GM18520 (cell line): ENCODE results near the gene IL27RA.

Experiments
- ATAC-seq: cut with Tn5 transposase; IDR thresholded peaks from one replicate; pipeline ENCODE4 v1.9.1; 2021; ENCODE audit not compliant: unreplicated experiment

The IL27RA gene

GRCh38 chr19:14082675-14082960 is 51.1 kb downstream of the IL27RA start:
- no peak for ATAC-seq

- no peak for ATAC-seq
These were observed 53.9 kb downstream of the IL27RA start, which contains the start of gene C19orf67 for GRCh38 chr19:14085309-14085995. C19orf67 (minus strand) TSS chr19:14085783; CDS start chr19:14085627, 156 bp downstream.

- ATAC-seq = no peak
These were observed 54.5 kb downstream of the IL27RA start for GRCh38 chr19:14086098-14086497.

GRCh38 chr19:14088634-14089411 is 57.3 kb downstream of the IL27RA start:
- ATAC-seq = no peak

GRCh38 chr19:14089412-14089661 is 57.8 kb downstream of the IL27RA start:
- no peak for ATAC-seq

- no peak for ATAC-seq
These were observed 58.3 kb downstream of the IL27RA start for GRCh38 chr19:14089662-14090508.

GRCh38 chr19:14090509-14091080 is 59.0 kb downstream of the IL27RA start, which contains the start of gene SAMD1:
SAMD1 (minus strand) TSS chr19:14090751.
- peak; percentile 12 for ATAC-seq

GRCh38 chr19:14091081-14091812 is 59.7 kb downstream of the IL27RA start:
- peak; percentile 51 for ATAC-seq

- no peak for ATAC-seq
These were observed 60.4 kb downstream of the IL27RA start for GRCh38 chr19:14091813-14092462.

GRCh38 chr19:14093117-14093823 is 61.7 kb downstream of the IL27RA start:
- no peak for ATAC-seq

- ATAC-seq = no peak
These were observed 63.3 kb downstream of the IL27RA start for GRCh38 chr19:14094854-14095253.

GRCh38 chr19:14096272-14096992 is 64.9 kb downstream of the IL27RA start:
- ATAC-seq = no peak

GRCh38 chr19:14097532-14098151 is 66.1 kb downstream of the IL27RA start:
- no peak for ATAC-seq

GRCh38 chr19:14101003-14101545 is 69.5 kb downstream of the IL27RA start:
- ATAC-seq = no peak

GRCh38 chr19:14102102-14102696 is 70.6 kb downstream of the IL27RA start:
- ATAC-seq = no peak

GRCh38 chr19:14102756-14103155 is 71.2 kb downstream of the IL27RA start:
- ATAC-seq = no peak
